Stimulated activated memory B cell treated with anti-CD40 and anti-IgM and Interleukin-4, amounts not matched to agents 10 μg/mL and 1 μg/mL and 100 μg/mL, for 72 hours (primary cell): Measurements from ENCODE around the gene CPVL.

Source experiments
- ATAC-seq: fragments of 150-1000 bp; cut with Tn5 transposase; 2 replicates; pipeline ENCODE4 v1.10.0; 2021
- H3K27ac Mint-ChIP-seq: one replicate; pipeline ENCODE4 v1.8.0; 2022; ENCODE audit warnings: mild to moderate bottlenecking, mixed read lengths
- H3K27me3 Mint-ChIP-seq: one replicate; pipeline ENCODE4 v1.8.0; 2022; ENCODE audit warnings: mixed read lengths
- H3K36me3 Mint-ChIP-seq: one replicate; pipeline ENCODE4 v1.8.0; 2022; ENCODE audit warnings: mixed read lengths
- H3K4me1 Mint-ChIP-seq: one replicate; pipeline ENCODE4 v1.8.0; 2022; ENCODE audit warnings: mixed read lengths
- H3K4me3 Mint-ChIP-seq: one replicate; pipeline ENCODE4 v1.8.0; 2022; ENCODE audit warnings: mild to moderate bottlenecking, moderate library complexity, mixed read lengths
- H3K9me3 Mint-ChIP-seq: one replicate; pipeline ENCODE4 v1.8.0; 2022; ENCODE audit warnings: mixed read lengths

CPVL gene

DNA sequence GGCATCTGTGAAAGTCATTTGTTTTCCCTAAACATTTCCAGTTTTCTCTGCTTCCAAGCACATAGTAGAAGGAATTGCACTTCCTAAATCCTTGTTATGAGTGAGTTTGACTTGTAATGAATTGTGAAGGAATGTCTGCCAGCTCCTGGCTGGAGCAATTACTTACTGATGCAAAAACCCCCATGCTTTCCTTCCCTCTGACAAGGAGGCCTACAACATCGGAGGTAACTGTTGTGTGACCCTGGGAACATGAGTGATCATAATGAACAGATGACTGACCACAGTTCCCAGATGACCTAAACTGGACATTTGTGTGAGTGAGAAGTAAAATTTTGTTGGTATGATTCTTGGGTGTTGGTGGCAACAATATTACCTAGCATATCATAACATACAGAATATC lies 21.4 kb upstream of the CPVL start:
- H3K36me3 Mint-ChIP-seq = no peaks in the 10 kb centered on the region
- H3K27ac Mint-ChIP-seq = no peak overlapping the region
- no peak for ATAC-seq
- peaks cover 3% of the 10 kb centered on the region for H3K9me3 Mint-ChIP-seq
- H3K4me3 Mint-ChIP-seq = no peak overlapping the region
- H3K27me3 Mint-ChIP-seq = peaks cover 9% of the 10 kb centered on the region
- H3K4me1 Mint-ChIP-seq = no peaks in the 10 kb centered on the region

DNA sequence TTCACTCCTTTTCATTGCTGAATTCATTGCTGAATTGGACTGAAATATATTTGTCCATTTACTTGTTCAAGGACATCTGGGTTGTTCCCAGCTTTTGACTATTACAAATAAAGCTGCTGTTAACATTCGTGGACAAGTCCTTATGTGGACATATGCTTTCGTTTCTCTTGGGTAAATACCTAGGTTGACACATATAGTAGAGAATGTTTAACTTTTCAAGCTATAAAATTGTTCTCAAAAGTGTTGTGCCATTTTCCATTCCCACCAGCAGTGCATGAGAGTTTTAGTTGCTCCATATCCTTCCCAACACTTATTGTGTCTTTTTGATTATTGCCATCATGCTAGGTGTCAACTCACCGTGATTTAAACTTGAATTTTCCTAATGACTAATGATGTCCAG lies 17.5 kb upstream of the CPVL start:
- peaks cover 3% of the 10 kb centered on the region for H3K9me3 Mint-ChIP-seq
- H3K27ac Mint-ChIP-seq = no peak overlapping the region
- no peaks in the 10 kb centered on the region for H3K4me1 Mint-ChIP-seq
- no peaks in the 10 kb centered on the region for H3K36me3 Mint-ChIP-seq
- no peak for ATAC-seq
- no peak overlapping the region for H3K4me3 Mint-ChIP-seq
- peaks cover 27% of the 10 kb centered on the region for H3K27me3 Mint-ChIP-seq

GRCh38 chr7:29162577-29162976 lies 16.2 kb upstream of the CPVL start:
- no peak overlapping the region for H3K27ac Mint-ChIP-seq
- H3K9me3 Mint-ChIP-seq = peaks cover 3% of the 10 kb centered on the region
- no peaks in the 10 kb centered on the region for H3K36me3 Mint-ChIP-seq
- no peak for ATAC-seq
- H3K27me3 Mint-ChIP-seq = peaks cover 27% of the 10 kb centered on the region
- no peaks in the 10 kb centered on the region for H3K4me1 Mint-ChIP-seq
- H3K4me3 Mint-ChIP-seq = no peak overlapping the region

DNA sequence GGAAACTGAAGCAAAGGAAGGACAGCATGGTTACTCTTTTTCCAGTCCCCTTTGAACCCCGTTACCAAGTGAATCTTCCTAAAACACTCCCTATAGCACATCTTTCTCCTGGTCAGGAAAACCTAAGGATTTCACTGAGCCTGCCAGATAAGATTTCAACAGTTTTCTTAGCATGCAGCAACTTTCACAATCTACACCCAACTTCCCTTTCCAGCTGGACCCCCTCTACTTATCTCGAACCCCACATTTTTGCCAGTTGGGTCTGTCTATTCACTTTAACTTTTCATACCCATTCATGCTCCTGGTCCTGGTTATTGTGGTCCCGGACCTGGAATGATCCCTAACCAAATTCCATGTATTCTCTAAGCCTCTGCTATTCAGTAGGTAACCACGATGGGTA lies 14.9 kb upstream of the CPVL start:
- Mint-ChIP-seq H3K4me1 (no peaks in the 10 kb centered on the region), H3K27ac (no peak overlapping the region), H3K4me3 (no peak overlapping the region), H3K27me3 (peaks cover 27% of the 10 kb centered on the region), H3K36me3 (no peaks in the 10 kb centered on the region), H3K9me3 (peaks cover 3% of the 10 kb centered on the region)
- no peak for ATAC-seq

DNA sequence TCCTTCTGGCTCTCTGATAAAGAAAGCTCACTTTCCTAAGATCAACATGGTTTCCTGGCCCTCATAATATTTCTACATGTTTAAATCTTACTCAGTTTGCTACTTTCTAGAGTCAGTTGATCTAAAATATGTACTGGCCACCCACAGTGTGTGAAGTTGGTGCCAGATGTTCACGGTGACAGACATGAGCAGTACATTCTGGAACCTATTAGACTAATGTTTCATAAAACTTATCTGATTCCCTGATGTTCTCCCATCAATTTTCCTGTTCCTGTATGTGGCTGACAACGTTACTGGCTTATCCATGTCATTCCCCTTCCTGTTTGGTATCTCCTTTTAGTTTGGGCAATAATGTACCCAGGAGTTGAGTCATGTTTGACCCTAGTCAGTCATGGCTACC lies 13.7 kb upstream of the CPVL start:
- Mint-ChIP-seq H3K4me1 (no peaks in the 10 kb centered on the region), H3K9me3 (no peaks in the 10 kb centered on the region), H3K4me3 (no peak overlapping the region), H3K27me3 (peaks cover 27% of the 10 kb centered on the region), H3K36me3 (no peaks in the 10 kb centered on the region), H3K27ac (no peak overlapping the region)
- ATAC-seq = no peak

GRCh38 chr7:29158795-29159423 lies 12.6 kb upstream of the CPVL start:
- no peaks in the 10 kb centered on the region for H3K4me1 Mint-ChIP-seq
- H3K36me3 Mint-ChIP-seq = no peaks in the 10 kb centered on the region
- H3K27ac Mint-ChIP-seq = no peak overlapping the region
- no peak overlapping the region for H3K4me3 Mint-ChIP-seq
- ATAC-seq = no peak
- H3K27me3 Mint-ChIP-seq = peaks cover 27% of the 10 kb centered on the region
- peaks cover 3% of the 10 kb centered on the region for H3K9me3 Mint-ChIP-seq

GRCh38 chr7:29156907-29157452 lies 10.6 kb upstream of the CPVL start:
- no peaks in the 10 kb centered on the region for H3K36me3 Mint-ChIP-seq
- H3K9me3 Mint-ChIP-seq = peaks cover 3% of the 10 kb centered on the region
- ATAC-seq = no peak
- peaks cover 34% of the 10 kb centered on the region for H3K27me3 Mint-ChIP-seq
- no peak overlapping the region for H3K4me3 Mint-ChIP-seq
- no peak overlapping the region for H3K27ac Mint-ChIP-seq
- H3K4me1 Mint-ChIP-seq = no peaks in the 10 kb centered on the region

DNA sequence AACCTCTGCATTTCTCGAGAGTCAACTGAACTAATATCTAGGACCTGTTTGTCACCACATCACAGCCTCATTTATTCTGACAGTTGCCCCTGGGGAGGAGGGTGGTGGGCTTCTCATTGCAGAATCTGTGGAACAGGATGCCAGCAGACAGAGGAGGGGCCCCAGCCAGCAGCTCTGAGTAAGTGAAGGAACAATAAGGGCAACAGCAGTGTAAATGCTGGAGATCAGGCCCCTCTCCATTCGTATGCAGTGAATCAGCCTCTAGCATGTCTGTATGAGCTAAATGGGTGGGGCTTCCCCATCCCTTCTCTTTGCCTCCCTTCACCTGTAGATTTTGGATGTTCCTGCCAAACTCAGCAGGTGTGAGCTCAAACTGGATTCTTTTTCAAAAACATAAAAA lies 7.7 kb upstream of the CPVL start:
- H3K27me3 Mint-ChIP-seq = peaks cover 18% of the 10 kb centered on the region
- H3K9me3 Mint-ChIP-seq = peaks cover 3% of the 10 kb centered on the region
- H3K4me1 Mint-ChIP-seq = no peaks in the 10 kb centered on the region
- no peak overlapping the region for H3K27ac Mint-ChIP-seq
- ATAC-seq = no peak
- no peak overlapping the region for H3K4me3 Mint-ChIP-seq
- no peaks in the 10 kb centered on the region for H3K36me3 Mint-ChIP-seq

DNA sequence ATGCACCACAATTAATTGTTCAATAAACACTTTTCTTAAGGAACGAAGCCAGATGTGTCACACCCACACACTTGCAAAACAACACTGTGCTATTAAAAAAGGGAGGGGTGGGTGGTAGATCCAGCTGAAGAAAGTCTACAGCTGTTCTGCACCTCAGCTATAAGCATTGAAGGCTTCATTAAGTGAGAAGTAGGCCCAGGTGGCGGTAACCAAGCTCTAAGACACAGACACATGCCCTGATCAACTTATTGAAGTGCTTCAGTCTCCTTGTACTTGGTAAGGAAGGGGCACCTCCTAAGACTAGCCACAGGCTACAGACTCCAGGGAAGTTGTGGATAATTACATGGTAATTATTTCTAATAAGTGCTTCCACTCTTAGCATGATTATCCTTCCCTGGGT lies 4.5 kb upstream of the CPVL start:
- ATAC-seq = no peak
- no peaks in the 10 kb centered on the region for H3K36me3 Mint-ChIP-seq
- H3K9me3 Mint-ChIP-seq = peaks cover 3% of the 10 kb centered on the region
- no peak overlapping the region for H3K27ac Mint-ChIP-seq
- peaks cover 48% of the 10 kb centered on the region for H3K27me3 Mint-ChIP-seq
- H3K4me3 Mint-ChIP-seq = no peak overlapping the region
- peaks cover 6% of the 10 kb centered on the region for H3K4me1 Mint-ChIP-seq

DNA sequence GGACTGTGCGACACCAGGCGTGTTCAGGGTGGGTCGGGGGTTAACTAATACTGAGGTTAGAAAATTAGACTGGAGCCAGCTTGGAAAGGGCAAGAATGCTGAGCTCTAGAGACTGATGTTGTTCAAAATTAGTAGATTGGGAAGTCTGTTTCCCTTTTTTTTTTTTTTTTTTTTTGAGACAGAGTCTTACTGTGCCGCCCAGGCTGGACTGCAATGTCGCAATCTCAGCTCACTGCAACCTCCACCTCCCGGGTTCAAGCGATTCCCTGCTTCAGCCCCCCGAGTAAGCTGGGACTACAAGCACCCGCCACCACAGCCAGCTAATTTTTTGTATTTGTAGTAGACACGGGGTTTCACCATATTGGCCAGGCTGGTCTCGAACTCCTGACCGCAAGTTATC lies 2.7 kb upstream of the CPVL start:
- no peaks in the 10 kb centered on the region for H3K9me3 Mint-ChIP-seq
- no peak overlapping the region for H3K27ac Mint-ChIP-seq
- H3K4me1 Mint-ChIP-seq = peaks cover 7% of the 10 kb centered on the region
- no peaks in the 10 kb centered on the region for H3K36me3 Mint-ChIP-seq
- H3K4me3 Mint-ChIP-seq = no peak overlapping the region
- H3K27me3 Mint-ChIP-seq = peaks cover 52% of the 10 kb centered on the region
- no peak for ATAC-seq

DNA sequence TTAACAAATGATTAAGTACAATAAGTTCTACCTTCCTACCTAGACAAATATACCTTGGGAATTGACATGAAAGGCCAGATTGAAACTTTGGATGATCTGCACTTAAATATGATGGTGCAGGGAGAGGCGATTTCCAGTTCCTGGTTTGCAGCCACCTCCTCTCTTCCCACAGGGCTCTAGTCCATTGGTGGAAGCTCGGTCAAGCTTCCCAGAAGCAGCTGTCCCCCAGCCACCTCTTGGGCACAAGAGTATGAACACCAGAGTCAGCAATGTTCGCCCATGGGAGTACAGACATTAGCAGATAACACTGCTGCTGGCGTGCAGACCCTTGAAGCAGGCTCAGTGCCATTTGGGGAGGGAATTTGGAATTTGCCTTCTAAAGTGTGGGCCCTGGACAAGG lies 1.5 kb upstream of the CPVL start:
- peaks cover 7% of the 10 kb centered on the region for H3K4me1 Mint-ChIP-seq
- no peak overlapping the region for H3K27ac Mint-ChIP-seq
- H3K36me3 Mint-ChIP-seq = no peaks in the 10 kb centered on the region
- ATAC-seq = no peak
- no peak overlapping the region for H3K4me3 Mint-ChIP-seq
- no peaks in the 10 kb centered on the region for H3K9me3 Mint-ChIP-seq
- H3K27me3 Mint-ChIP-seq = peaks cover 58% of the 10 kb centered on the region

DNA sequence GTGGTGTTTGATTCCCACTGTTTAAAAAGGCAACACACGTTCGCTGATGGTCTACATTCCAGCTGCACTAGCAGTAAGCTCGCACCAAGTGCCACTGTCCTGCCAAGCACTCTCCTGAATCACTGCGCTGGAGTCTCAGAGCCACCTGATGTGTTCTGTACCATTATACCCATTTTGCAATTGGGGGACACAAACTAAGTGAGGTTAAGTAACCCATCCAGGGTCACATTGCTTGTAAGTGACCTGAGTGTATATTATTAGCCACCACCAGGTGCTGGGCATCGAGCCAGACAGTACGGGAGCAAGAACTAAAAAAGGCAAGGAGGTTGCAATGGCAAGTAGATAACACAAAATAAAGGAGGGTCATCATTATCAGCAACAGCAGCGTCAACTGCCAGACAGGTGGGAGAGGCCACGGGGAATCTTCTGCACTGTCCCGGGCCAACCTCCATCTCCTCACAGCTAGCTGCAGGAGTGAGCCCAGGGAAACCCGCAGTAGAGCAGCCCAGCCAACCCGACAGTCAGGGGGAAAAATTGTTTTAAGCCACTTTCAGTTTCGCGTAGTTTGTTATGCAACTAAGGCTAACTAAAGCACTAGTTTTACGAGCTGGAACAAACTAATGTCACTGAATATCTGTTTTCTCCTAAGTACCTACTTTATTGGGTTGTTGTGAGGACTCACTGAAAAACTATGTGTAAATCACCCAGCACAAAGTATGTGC lies 712 bp upstream of the CPVL start:
- no peak for ATAC-seq
- no peaks in the 10 kb centered on the region for H3K36me3 Mint-ChIP-seq
- H3K9me3 Mint-ChIP-seq = no peaks in the 10 kb centered on the region
- H3K4me3 Mint-ChIP-seq = no peak overlapping the region
- H3K27ac Mint-ChIP-seq = no peak overlapping the region
- H3K27me3 Mint-ChIP-seq = peaks cover 59% of the 10 kb centered on the region
- peaks cover 7% of the 10 kb centered on the region for H3K4me1 Mint-ChIP-seq

DNA sequence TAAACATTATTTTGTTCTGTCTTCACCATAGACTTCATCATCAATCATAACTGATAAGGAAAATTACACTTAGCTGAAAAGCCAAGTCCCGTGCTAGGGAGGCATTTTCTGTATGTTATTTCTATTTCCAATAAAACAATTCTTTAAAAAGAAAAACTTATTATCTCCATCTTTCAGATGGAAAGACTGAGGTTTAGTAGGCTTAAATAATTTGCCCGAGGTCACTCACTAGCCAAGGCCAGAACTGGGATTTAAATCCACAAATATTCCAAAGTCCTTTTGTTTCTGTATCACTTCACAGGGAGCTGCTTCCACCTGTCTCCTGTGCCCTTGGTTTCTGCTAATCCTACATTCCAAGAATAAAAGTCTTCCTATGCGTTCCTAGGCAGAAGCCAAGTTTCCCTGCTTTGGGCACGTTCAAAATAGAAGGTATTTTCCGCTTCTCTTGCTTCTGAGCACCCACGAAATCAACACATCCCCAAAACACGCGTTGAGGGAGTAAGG lies 732 bp downstream of the CPVL start:
- ATAC-seq = no peak
- Mint-ChIP-seq H3K9me3 (no peaks in the 10 kb centered on the region), H3K4me3 (no peak overlapping the region), H3K27me3 (peaks cover 65% of the 10 kb centered on the region), H3K27ac (no peak overlapping the region), H3K4me1 (peaks cover 7% of the 10 kb centered on the region), H3K36me3 (no peaks in the 10 kb centered on the region)

DNA sequence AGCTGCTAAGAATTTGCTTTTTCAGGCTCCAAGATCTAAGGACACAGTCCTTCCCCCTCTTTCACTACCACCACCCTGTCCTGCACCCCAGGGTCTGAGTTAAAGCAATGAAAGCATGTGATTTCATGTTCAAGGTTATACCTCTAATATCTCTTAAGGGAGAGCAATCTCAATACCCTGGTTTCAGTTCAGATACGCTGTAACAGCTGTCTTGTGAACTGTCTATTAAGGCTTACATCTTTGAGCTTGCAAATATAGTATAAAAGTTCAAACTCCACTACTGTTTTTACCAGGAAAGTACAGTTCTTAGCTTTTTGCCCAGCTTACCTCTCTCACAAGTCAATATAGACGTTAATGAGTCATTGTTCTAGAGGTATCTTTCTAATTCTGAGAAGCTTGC lies 2.6 kb downstream of the CPVL start:
- Mint-ChIP-seq H3K4me3 (no peak overlapping the region), H3K27ac (no peak overlapping the region), H3K9me3 (no peaks in the 10 kb centered on the region), H3K36me3 (no peaks in the 10 kb centered on the region), H3K27me3 (peaks cover 62% of the 10 kb centered on the region), H3K4me1 (peaks cover 7% of the 10 kb centered on the region)
- ATAC-seq = no peak

DNA sequence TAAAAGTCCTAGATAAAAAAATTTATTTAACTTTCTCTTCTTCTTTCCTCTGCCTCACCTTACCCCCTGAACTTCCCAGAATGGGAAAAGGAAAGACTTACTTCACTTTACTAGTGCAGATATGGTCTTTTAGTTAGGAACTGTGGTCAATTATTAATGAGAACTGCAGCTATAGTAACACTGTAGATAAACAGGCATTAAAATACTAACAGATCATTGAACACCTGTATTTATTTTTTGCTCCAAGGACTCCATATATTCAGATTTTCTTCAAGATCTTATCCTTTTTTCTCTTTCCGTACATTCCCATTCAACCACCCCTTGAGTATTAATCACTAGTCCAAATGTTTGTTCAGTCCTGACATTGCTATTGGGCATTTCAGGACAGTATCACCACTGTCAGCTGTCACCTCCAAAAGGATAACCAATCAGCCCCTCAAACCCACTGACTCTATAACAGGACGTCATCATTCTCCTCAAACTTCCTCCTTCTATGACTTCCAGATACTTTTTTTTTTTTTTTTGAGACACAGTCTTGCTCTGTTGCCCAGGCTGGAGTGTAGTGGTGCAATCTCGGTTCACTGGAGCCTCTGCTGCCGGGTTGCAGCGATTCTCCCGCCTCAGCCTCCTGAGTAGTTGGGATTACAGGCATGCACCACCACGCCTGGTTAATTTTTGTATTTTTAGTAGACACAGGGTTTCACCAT lies 4.2 kb downstream of the CPVL start:
- Mint-ChIP-seq H3K4me3 (no peak overlapping the region), H3K36me3 (no peaks in the 10 kb centered on the region), H3K9me3 (no peaks in the 10 kb centered on the region), H3K27ac (no peak overlapping the region), H3K4me1 (peaks cover 7% of the 10 kb centered on the region), H3K27me3 (peaks cover 59% of the 10 kb centered on the region)
- no peak for ATAC-seq
